ENCODE results near the gene GSTA3.
A peak's percentile ranks its signal among the peaks of the same experiment; 100 is the strongest.
"Not testable (repeated sequence)": the region's sequence is repeated elsewhere in the genome, so short reads cannot be mapped to it uniquely, and the experiment has no call there.

The GSTA3 gene

DNA sequence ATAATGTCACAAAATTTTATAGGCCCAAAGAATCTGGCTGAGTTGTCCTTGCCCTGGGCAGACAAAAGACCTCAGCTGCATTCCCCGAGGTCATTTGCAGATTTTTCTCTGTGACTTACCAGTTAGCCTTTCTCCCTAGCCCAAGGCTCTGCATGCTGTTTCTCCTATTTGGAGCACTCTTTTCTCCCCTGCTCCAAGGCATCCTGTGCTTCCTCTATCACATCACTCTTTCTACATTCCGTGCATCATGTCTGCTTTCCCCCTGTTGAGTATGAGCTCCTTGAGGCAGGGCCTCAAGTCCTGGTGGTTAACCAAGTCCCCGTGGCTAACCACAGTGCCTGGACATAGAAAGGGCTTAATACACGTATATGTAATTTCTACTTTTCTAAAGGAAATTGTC, 593 bp upstream of the GSTA3 start:
- no peak for DNase-seq (ENCODE audit: low read depth in 2 of 2)

- no peak for DNase-seq (ENCODE audit: low read depth in 2 of 2)
Observed at GRCh38 chr6:52909131-52909530, 367 bp downstream of the GSTA3 start.

- DNase-seq (ENCODE audit: low read depth in 2 of 2): no peak
Observed at GRCh38 chr6:52908526-52908925, 972 bp downstream of the GSTA3 start.

- no peak for DNase-seq (ENCODE audit: low read depth in 2 of 2)
Observed at GRCh38 chr6:52904562-52905279, 4.8 kb downstream of the GSTA3 start.

DNA sequence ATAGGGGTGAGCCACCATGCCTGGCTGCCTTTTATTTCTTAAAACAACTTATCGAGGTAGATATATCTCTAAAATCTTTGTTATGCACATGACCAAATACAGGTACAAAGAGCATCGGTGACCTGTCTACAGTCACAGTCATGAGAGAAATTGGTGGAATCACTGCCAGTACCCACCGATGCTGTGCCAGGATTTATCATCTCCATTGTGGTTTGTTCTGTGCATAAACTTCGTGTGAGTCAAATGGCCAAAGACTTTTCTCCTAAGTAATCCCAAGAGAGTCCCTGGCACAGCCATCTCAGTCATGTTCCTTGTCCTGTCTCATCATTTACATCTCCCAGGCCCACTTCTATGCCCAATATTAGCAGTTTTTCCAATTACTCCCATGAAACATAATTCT, 9.0 kb downstream of the GSTA3 start:
- no peak for DNase-seq (ENCODE audit: low read depth in 2 of 2)

DNA sequence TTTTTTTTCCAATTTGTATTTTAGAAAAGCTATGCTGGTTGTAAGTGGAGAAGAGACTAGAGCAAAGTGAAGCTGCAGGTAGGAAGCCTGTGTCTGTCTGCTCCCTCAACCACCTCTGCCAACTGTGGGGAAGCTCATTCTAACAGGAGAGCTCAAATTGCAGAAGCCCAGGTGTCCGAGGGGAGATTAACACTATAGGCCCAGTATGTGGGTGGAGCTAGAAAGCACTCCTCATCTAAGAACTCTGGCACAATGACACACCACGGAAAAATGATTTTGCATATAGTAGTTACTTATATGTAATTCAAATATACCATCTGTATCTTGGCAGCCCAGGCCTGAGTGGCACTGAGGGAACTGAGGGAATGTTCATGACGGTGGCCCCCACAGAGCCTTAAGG, 13.7 kb downstream of the GSTA3 start:
- not testable (repeated sequence) for DNase-seq (ENCODE audit: low read depth in 2 of 2)

- DNase-seq (ENCODE audit: low read depth in 2 of 2): no peak
Observed at GRCh38 chr6:52894285-52894684, 15.2 kb downstream of the GSTA3 start.

DNA sequence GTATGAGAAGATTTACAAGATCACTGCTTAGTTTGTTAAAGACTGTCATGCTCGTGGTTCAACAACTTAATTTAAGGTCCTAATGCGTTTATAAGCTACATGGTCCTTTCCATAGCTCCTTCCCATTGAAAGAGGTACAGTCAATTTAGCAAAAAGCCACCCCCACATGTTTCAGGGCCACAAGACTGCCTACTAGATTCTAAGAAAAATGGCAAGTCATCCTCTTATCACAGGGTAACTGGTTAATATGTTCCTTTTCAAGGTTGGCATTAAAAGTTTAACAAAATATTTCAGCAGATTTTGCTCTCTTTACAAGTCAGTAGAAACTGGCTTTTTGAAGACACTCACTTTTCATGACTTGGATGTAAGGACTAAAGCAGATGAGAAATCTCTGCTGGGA, 15.7 kb downstream of the GSTA3 start:
- DNase-seq (ENCODE audit: low read depth in 2 of 2): no peak

GRCh38 chr6:52893221-52893620, 16.3 kb downstream of the GSTA3 start:
- DNase-seq (ENCODE audit: low read depth in 2 of 2): no peak

DNA sequence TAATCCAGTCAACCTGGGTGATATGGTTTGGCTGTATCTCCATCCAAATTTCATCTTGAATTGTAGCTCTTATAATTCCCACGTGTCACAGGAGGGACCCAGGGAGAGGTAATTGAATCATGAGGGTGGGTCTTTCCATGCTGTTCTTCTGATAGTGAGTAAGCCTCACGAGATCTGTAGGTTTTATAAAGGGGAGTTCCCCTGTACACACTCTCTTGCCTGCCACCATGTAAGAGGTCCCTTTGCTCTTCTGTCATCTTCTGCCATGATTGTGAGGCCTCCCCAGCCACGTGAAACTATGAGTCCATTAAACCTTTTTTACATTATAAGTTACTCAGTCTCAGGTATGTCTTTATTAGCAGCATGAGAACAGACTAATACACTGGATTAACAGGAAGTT, 19.5 kb downstream of the GSTA3 start:
- DNase-seq (ENCODE audit: low read depth in 2 of 2): no peak

GRCh38 chr6:52887910-52888524, 21.5 kb downstream of the GSTA3 start:
- DNase-seq (ENCODE audit: low read depth in 2 of 2): no peak

- peak; percentile 33 to 63 for DNase-seq (ENCODE audit: low read depth in 2 of 2)
Observed at GRCh38 chr6:52881996-52882841, 27.3 kb downstream of the GSTA3 start.

- no peak for DNase-seq (ENCODE audit: low read depth in 2 of 2)
Observed at GRCh38 chr6:52881662-52881995, 27.9 kb downstream of the GSTA3 start.

- no peak for DNase-seq (ENCODE audit: low read depth in 2 of 2)
Observed at GRCh38 chr6:52877786-52878185, 31.7 kb downstream of the GSTA3 start.

GRCh38 chr6:52877168-52877567, 32.3 kb downstream of the GSTA3 start:
- no peak for DNase-seq (ENCODE audit: low read depth in 2 of 2)

- DNase-seq (ENCODE audit: low read depth in 2 of 2): no peak
Observed at GRCh38 chr6:52876056-52876787, 33.3 kb downstream of the GSTA3 start.

- DNase-seq (ENCODE audit: low read depth in 2 of 2): no peak
Observed at GRCh38 chr6:52872031-52872430, 37.5 kb downstream of the GSTA3 start.

- no peak for DNase-seq (ENCODE audit: low read depth in 2 of 2)
Observed at GRCh38 chr6:52871621-52872020, 37.9 kb downstream of the GSTA3 start.

DNA sequence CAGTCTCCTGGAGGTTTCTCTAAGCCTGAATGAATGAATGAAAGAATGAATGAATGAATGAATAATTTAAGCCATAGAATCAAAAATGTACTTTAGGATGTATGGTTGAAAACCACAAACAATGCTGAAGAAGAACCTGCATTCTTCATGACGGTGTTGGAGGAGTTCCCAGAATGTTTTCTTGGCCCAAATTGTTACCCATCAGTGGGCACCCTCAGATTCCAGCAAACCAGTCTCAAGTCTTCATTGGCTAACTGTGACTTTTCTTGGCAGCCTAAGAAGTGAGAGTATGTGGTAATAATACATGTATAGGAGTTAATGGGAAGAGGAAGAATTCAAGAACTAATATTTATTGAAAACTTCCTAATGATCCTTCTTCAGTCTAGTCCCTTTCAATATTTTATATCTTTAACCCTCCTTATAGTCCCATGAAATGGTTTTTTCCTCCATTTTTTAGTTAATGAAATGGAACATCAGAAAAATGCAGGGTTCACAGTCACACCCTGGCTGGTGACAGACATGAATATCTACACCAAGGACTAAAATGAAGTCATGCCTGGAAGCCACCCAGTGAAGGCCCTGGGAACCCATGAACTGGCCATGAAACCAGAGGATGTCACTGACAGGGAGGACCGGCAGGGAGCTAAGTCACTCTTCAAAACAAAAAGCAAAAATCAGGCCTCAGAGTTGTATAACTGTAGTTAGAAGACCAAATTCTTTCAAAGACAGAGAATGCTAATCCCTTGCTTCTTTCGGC, 39.0 kb downstream of the GSTA3 start:
- not testable (repeated sequence) for DNase-seq (ENCODE audit: low read depth in 2 of 2)

DNA sequence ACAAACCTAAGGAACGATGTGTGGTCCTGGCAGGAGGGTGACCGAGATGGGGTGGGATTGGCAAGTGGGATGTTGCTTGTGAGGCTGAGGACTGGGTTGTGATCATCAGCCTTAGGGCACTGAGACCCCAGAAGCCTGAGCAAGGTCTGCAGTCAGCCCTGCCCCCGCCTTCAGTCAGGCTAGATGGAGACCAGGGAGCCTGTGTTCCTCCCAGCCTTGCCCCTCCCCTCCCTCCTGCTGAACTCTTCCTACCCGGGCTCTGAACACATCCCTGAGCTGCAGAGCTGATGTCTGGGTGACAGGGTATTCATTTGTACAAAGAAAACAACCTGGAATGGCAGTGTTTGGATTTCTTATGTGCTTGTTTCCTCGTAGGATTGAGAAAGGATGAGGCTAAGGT, 40.6 kb downstream of the GSTA3 start:
- not testable (repeated sequence) for DNase-seq (ENCODE audit: low read depth in 2 of 2)

GRCh38 chr6:52868240-52868639, 41.3 kb downstream of the GSTA3 start:
- no peak for DNase-seq (ENCODE audit: low read depth in 2 of 2)

Data from activated CD4-positive, alpha-beta T cell treated with anti-CD3 and anti-CD28 coated beads for 24 hours (primary cell).